A549 (cell line): ENCODE data around the gene TYK2. TPM values are rescaled to one million over a fixed set of nuclear protein-coding genes. Genes with fewer than 3 reads are reported as not detected.
"Not testable (repeated sequence)": the region's sequence is repeated elsewhere in the genome, so short reads cannot be mapped to it uniquely, and the experiment has no call there.

Experiments used
- ATAC-seq, 2 experiments: fragments of 200-7000 bp in 1 of 2; fragments of >200 bp in 1 of 2; cut with Nextera tagmentation in 1 of 2; cut with Tn5 transposase in 1 of 2; 3 replicates each; pipeline versions ENCODE4 v1.8.0 to v1.9.1; 2018 to 2020; ENCODE audit warnings: mild to moderate bottlenecking in 1 of 2, moderate library complexity in 1 of 2
- CTCF ChIA-PET: fragments of 300-600 bp; sonication (Branson Sonifier 250); formaldehyde crosslinking; extraction: SDS; loops from one replicate; lab custom pipeline; 2021; ENCODE audit warnings: antibody characterized with exemption, inconsistent platforms; lab: Yijun Ruan, JAX
- POLR2A ChIA-PET: fragments of 350-600 bp; formaldehyde crosslinking; extraction: SDS; loops from one replicate; lab custom pipeline; 2021; ENCODE audit warnings: antibody characterized with exemption, inconsistent platforms; lab: Yijun Ruan, JAX
- DNase-seq, 2 experiments: peaks; one replicate each; pipeline versions ENCODE4 v3.0.0 to v3.0.0-alpha.2; 2011 to 2016; ENCODE audit warnings: low read depth in 1 of 2, low spot score in 1 of 2
- FAIRE-seq: peaks from 2 replicates; lab custom pipeline; 2011; peaks lifted over from hg19 to GRCh38; lab: Jason Lieb, UNC
- H3K27ac ChIP-seq, 2 experiments: fragments of >200 bp; sonication (Bioruptor Twin); formaldehyde crosslinking; 3 replicates each; pipeline ENCODE4 v1.5.1; 2016 to 2017
- H3K4me1 ChIP-seq: fragments of >200 bp; sonication (Bioruptor Twin); formaldehyde crosslinking; 3 replicates; pipeline ENCODE4 v1.6.1; 2016
- H3K4me2 ChIP-seq: fragments of >200 bp; sonication (Bioruptor Twin); formaldehyde crosslinking; 3 replicates; pipeline ENCODE4 v1.6.1; 2016
- H3K4me3 ChIP-seq: fragments of >200 bp; sonication (Bioruptor Twin); formaldehyde crosslinking; 3 replicates; pipeline ENCODE4 v1.5.1; 2016
- H3K9me3 ChIP-seq: fragments of >200 bp; sonication (Bioruptor Twin); formaldehyde crosslinking; 3 replicates; pipeline ENCODE4 v1.6.1; 2016
- ATOH8 ChIP-seq: fragments of 250-450 bp; sonication (Bioruptor Pico); IDR thresholded peaks from 2 replicates; pipeline ENCODE4 v1.5.0; 2020; ENCODE audit warnings: low read depth, mild to moderate bottlenecking, moderate library complexity
- BHLHE40 ChIP-seq: IDR thresholded peaks from 2 replicates; pipeline ENCODE4 v1.6.1; 2012; ENCODE audit warnings: low read depth, low read length, inconsistent platforms
- CBX2 ChIP-seq: fragments of 200-600 bp; sonication (generic); IDR thresholded peaks from 2 replicates; pipeline ENCODE4 v1.6.1; 2016; ENCODE audit warnings: low read depth, mild to moderate bottlenecking, borderline replicate concordance
- CEBPB ChIP-seq, 2 experiments: fragments of >200 bp in 1 of 2; sonication (Bioruptor Twin) in 1 of 2; formaldehyde crosslinking in 1 of 2; IDR thresholded peaks; 2 replicates each; pipeline ENCODE4 v1.6.1; 2012 to 2016
- CHD4 ChIP-seq: fragments of 200-600 bp; sonication (generic); IDR thresholded peaks from 2 replicates; pipeline ENCODE4 v1.6.1; 2016; ENCODE audit warnings: antibody characterized with exemption, mild to moderate bottlenecking, borderline replicate concordance
- CTCF ChIP-seq: fragments of >200 bp; sonication (Bioruptor Twin); formaldehyde crosslinking; IDR thresholded peaks from 3 replicates; pipeline ENCODE4 v1.5.1; 2016
- EHF ChIP-seq: fragments of 250-450 bp; sonication (Bioruptor Pico); IDR thresholded peaks from 2 replicates; pipeline ENCODE4 v1.5.0; 2020; ENCODE audit warnings: mild to moderate bottlenecking
- EHMT2 ChIP-seq: fragments of 200-600 bp; sonication (generic); IDR thresholded peaks from 2 replicates; pipeline ENCODE4 v1.6.1; 2016; ENCODE audit warnings: antibody characterized with exemption, low read depth, mild to moderate bottlenecking, moderate library complexity
- ESRRA ChIP-seq: fragments of 150-350 bp; IDR thresholded peaks from 2 replicates; pipeline ENCODE4 v1.6.1; 2014; ENCODE audit warnings: mild to moderate bottlenecking, low read length, borderline replicate concordance
- FOXS1 ChIP-seq: fragments of 250-450 bp; sonication (Bioruptor Pico); IDR thresholded peaks from 2 replicates; pipeline ENCODE4 v1.5.0; 2020; ENCODE audit warnings: mild to moderate bottlenecking, moderate library complexity
- GATA3 ChIP-seq: IDR thresholded peaks from 2 replicates; pipeline ENCODE4 v1.6.1; 2012; ENCODE audit warnings: borderline replicate concordance
- HES2 ChIP-seq: fragments of >200 bp; sonication (Bioruptor Twin); formaldehyde crosslinking; IDR thresholded peaks from 2 replicates; pipeline ENCODE4 v1.6.1; 2016
- HEYL ChIP-seq: fragments of 250-450 bp; sonication (Bioruptor Pico); IDR thresholded peaks from 2 replicates; pipeline ENCODE4 v1.8.0; 2021; ENCODE audit warnings: mild to moderate bottlenecking, moderate library complexity
- JUN ChIP-seq, 2 experiments: fragments of >200 bp; sonication (Bioruptor Twin); formaldehyde crosslinking; IDR thresholded peaks; 2 replicates in 1 of 2; 3 replicates in 1 of 2; pipeline ENCODE4 v1.6.1; 2016 to 2017
- KDM1A ChIP-seq: fragments of 200-600 bp; sonication (generic); IDR thresholded peaks from 2 replicates; pipeline ENCODE4 v1.6.1; 2016; ENCODE audit warnings: low read depth, mild to moderate bottlenecking
- NFE2L2 ChIP-seq: fragments of 150-350 bp; conservative IDR thresholded peaks from 2 replicates; pipeline ENCODE4 v1.6.1; 2014; ENCODE audit warnings: low read length
- NPAS2 ChIP-seq: fragments of 250-450 bp; sonication (Bioruptor Pico); IDR thresholded peaks from 2 replicates; pipeline ENCODE4 v1.8.0; 2022; ENCODE audit warnings: mild to moderate bottlenecking, moderate library complexity, borderline replicate concordance
- NR3C1 ChIP-seq: fragments of >200 bp; sonication (Bioruptor Twin); formaldehyde crosslinking; IDR thresholded peaks from 3 replicates; pipeline ENCODE4 v1.6.1; 2017
- PHF8 ChIP-seq: fragments of 200-600 bp; sonication (generic); IDR thresholded peaks from 2 replicates; pipeline ENCODE4 v1.6.1; 2016; ENCODE audit warnings: low read depth, mild to moderate bottlenecking, antibody characterized with exemption, moderate library complexity, borderline replicate concordance
- RCOR1 ChIP-seq: fragments of 150-350 bp; IDR thresholded peaks from 2 replicates; pipeline ENCODE4 v1.6.1; 2014; ENCODE audit warnings: antibody characterized with exemption, low read length, low read depth
- RNF2 ChIP-seq: fragments of 200-600 bp; sonication (generic); IDR thresholded peaks from 2 replicates; pipeline ENCODE4 v1.6.1; 2016; ENCODE audit warnings: low read depth, mild to moderate bottlenecking, antibody characterized with exemption, moderate library complexity, borderline replicate concordance
- SMC3 ChIP-seq: fragments of >200 bp; sonication (Bioruptor Twin); formaldehyde crosslinking; IDR thresholded peaks from 3 replicates; pipeline ENCODE4 v1.6.1; 2018; ENCODE audit warnings: inconsistent platforms
- TP53 ChIP-seq: fragments of 250-450 bp; sonication (Bioruptor Pico); IDR thresholded peaks from 2 replicates; pipeline ENCODE4 v1.5.0; 2021; ENCODE audit warnings: mild to moderate bottlenecking, moderate library complexity
- USF2 ChIP-seq: fragments of 450-650 bp; IDR thresholded peaks from 2 replicates; pipeline ENCODE4 v1.6.1; 2014; ENCODE audit warnings: antibody characterized with exemption
- ZFP36 ChIP-seq: fragments of 450-650 bp; IDR thresholded peaks from 2 replicates; pipeline ENCODE4 v1.6.1; 2014; ENCODE audit warnings: borderline replicate concordance; ENCODE audit not compliant: partially characterized antibody
- ZSCAN20 ChIP-seq: fragments of 250-450 bp; sonication (Bioruptor Pico); IDR thresholded peaks from 2 replicates; pipeline ENCODE4 v1.8.0; 2022; ENCODE audit warnings: mild to moderate bottlenecking, moderate library complexity
- WGBS: methylation state at CpG from one replicate; pipeline ENCODE4 v1.1.6; 2017; ENCODE audit errors: missing lambda C conversion rate; 5-methylcytosine and 5-hydroxymethylcytosine counted together
- polyA plus RNA-seq, 4 experiments: library from polyadenylated mRNA; depleted of rRNA in 3 of 4; stranded (reverse); fragments of >200 nt; fragmentation: RNase III in 1 of 4; extraction: RNeasy Plus Mini Kit Qiagen cat#74134 plus additional on column Dnase treatment in 1 of 4; gene quantifications; 2 replicates in 3 of 4; 3 replicates in 1 of 4; pipeline ENCODE4 v1.2.3, GENCODE V29; 2011 to 2017

The TYK2 gene
- polyA plus RNA-seq, 2 of the 4 experiments (the other 2 are of a cell fraction): 17.0 to 57.1 TPM

GRCh38 chr19:10379880-10380312 lies 476 bp downstream of the TYK2 start:
- CTCF ChIA-PET: interaction anchor here (0.9 to 6.1 kb wide), 7 partner anchors 9 to 337 kb away, joined by 3 to 31 read pairs (median 20); partner anchors contain the start of genes DNM2, ICAM1 and ICAM4
- TF ChIP-seq BHLHE40 (no peak), CHD4 (no peak), RCOR1 (no peak), ESRRA (no peak), SMC3 (no peak), CTCF (no peak), NFE2L2 (no peak), NPAS2 (CRISPR knock-in tag) (no peak), RNF2 (no peak), CEBPB (IDR thresholded peaks at IDR 0.05) (no peak), KDM1A (0 out of 2 replicates have a peak, but pooled peaks have one; percentile 24), NR3C1 (no peak), EHMT2 (no peak), ZSCAN20 (CRISPR knock-in tag) (no peak), PHF8 (peak; percentile 58; the same call in 1 of the 2 replicates), FOXS1 (CRISPR knock-in tag) (no peak), ZFP36 (no peak)
- TF ChIP-seq, all 56 proteins: peak for 2
- ATAC-seq (peak; percentile 17 to 21; a peak in 4 of 6 replicates), FAIRE-seq (no peak), DNase-seq (no peak)
- Histone ChIP-seq H3K4me3 (peak overlapping the region; percentile 91), H3K4me2 (peak overlapping the region; percentile 75), H3K9me3 (no peaks in the 10 kb centered on the region), H3K27ac (peak overlapping the region; percentile 92 to 97), H3K4me1 (peaks cover 9% of the 10 kb centered on the region; the same call in 1 of the 3 replicates)
- POLR2A ChIA-PET: interaction anchor here (0.6 to 1.8 kb wide), 9 partner anchors 9 to 121 kb away, joined by 3 to 12 read pairs (median 4); partner anchors contain the start of genes ICAM1, ICAM5 and RAVER1
- 2% methylated on average over 10 of the region's 10 CpGs for WGBS

- 94% methylated on average over 5 of the region's 8 CpGs for WGBS
- no peak for ATAC-seq
- Histone ChIP-seq H3K4me1 (peaks cover 9% of the 10 kb centered on the region; the same call in 1 of the 3 replicates), H3K4me2 (no peak overlapping the region), H3K9me3 (no peaks in the 10 kb centered on the region), H3K27ac (no peak overlapping the region), H3K4me3 (no peak overlapping the region)
- DNase-seq: no peak
- FAIRE-seq: no peak
- CTCF ChIA-PET: interaction anchor here (0.6 to 6.1 kb wide), 5 partner anchors 11 to 118 kb away, joined by 3 to 31 read pairs (median 7); no protein-coding TSS in a partner anchor
- POLR2A ChIA-PET: no interaction called here
- TF ChIP-seq CBX2 (no peak), GATA3 (no peak), FOXS1 (CRISPR knock-in tag) (no peak), TP53 (no peak), JUN (IDR thresholded peaks at IDR 0.05) (no peak), HEYL (CRISPR knock-in tag) (no peak), ESRRA (no peak), EHF (no peak), USF2 (no peak), ATOH8 (no peak), HES2 (no peak)
Measured at GRCh38 chr19:10378124-10378523, 2.2 kb downstream of the TYK2 start.

GRCh38 chr19:10377140-10377640 lies 3.2 kb downstream of the TYK2 start:
- CTCF ChIA-PET: interaction anchor here (2.6 kb wide), 1 partner anchor 14 kb away, joined by 7 read pairs; no protein-coding TSS in a partner anchor
- ATAC-seq, H3K4me1 ChIP-seq, H3K9me3 ChIP-seq, H3K4me2 ChIP-seq, FAIRE-seq, H3K27ac ChIP-seq, DNase-seq, H3K4me3 ChIP-seq, POLR2A ChIA-PET: not testable (repeated sequence)
- WGBS: 94% methylated on average over 2 of the region's 2 CpGs
